Keratinocyte (primary cell): ENCODE results near the gene GATA3.

ENCODE experiments used
- EZH2 ChIP-seq: IDR thresholded peaks from one replicate; pipeline ENCODE4 v1.6.1; 2012; ENCODE audit warnings: inconsistent platforms, mild to moderate bottlenecking, low read length, moderate library complexity
- TF ChIP-seq, protein P1 (sequence below), 3 experiments: IDR thresholded peaks in 1 of 3; conservative IDR thresholded peaks in 1 of 3; optimal IDR thresholded peaks in 1 of 3; 2 replicates in 2 of 3; 3 replicates in 1 of 3; pipeline versions ENCODE3 to v1.5.1; 2011; ENCODE audit warnings: low read length in 3 of 3, mild to moderate bottlenecking in 3 of 3, moderate library complexity in 2 of 3, control low read depth in 1 of 3, inconsistent platforms in 1 of 3; ENCODE audit not compliant: insufficient read depth in 2 of 3; ENCODE audit errors: extremely low read depth in 1 of 3

DNA sequence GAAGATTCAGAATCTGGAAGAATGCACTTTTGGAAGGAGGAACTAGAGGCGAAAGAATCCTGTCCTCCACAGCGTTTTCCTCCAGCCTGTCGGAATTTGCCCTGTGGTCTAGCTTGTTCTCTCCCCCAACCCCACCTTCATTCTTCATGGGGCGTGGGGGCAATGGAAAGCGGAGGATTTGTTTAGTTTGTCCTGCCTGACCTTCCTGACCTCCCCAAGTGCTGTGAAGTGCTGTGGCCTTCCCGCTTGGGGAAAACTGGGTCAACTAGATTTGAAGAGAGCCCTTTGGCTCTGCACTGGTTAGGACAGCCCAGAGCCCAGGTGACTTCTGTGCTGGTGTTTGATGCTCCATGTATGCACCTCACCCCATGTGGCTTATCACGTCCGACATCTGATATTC lies 49.1 kb downstream of the GATA3 start:
- TF ChIP-seq, protein P1, sequence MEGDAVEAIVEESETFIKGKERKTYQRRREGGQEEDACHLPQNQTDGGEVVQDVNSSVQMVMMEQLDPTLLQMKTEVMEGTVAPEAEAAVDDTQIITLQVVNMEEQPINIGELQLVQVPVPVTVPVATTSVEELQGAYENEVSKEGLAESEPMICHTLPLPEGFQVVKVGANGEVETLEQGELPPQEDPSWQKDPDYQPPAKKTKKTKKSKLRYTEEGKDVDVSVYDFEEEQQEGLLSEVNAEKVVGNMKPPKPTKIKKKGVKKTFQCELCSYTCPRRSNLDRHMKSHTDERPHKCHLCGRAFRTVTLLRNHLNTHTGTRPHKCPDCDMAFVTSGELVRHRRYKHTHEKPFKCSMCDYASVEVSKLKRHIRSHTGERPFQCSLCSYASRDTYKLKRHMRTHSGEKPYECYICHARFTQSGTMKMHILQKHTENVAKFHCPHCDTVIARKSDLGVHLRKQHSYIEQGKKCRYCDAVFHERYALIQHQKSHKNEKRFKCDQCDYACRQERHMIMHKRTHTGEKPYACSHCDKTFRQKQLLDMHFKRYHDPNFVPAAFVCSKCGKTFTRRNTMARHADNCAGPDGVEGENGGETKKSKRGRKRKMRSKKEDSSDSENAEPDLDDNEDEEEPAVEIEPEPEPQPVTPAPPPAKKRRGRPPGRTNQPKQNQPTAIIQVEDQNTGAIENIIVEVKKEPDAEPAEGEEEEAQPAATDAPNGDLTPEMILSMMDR (optimal IDR thresholded peaks at IDR 0.05 in 1 of 3, IDR thresholded peaks at IDR 0.05 in 1 of 3, conservative IDR thresholded peaks at IDR 0.05 in 1 of 3; ENCODE audit: extremely low read depth in 1 of 3, insufficient read depth in 2 of 3, low read length in 3 of 3): no peak
- no peak for TF ChIP-seq EZH2
